Activated T-helper 2 cell treated with anti-CD3 and anti-CD28 coated beads, Interferon-gamma antibody, Interleukin-2, Interleukin-4, amounts not matched to agents 10 μg/mL and 5 μg/mL and 100 μg/mL, durations not matched to agents 14 hours and 24 hours and 36 hours (primary cell): Measurements from ENCODE around the gene PYHIN1. TPM values are rescaled to one million over a fixed set of nuclear protein-coding genes. Genes with fewer than 3 reads are reported as not detected.

Experiments
- DNase-seq: peaks from one replicate; pipeline ENCODE4 v3.0.0; 2021; ENCODE audit warnings: low spot score
- H3K27ac Mint-ChIP-seq: one replicate; pipeline ENCODE4 v1.8.0; 2021; ENCODE audit warnings: mixed read lengths
- H3K27me3 Mint-ChIP-seq: one replicate; pipeline ENCODE4 v1.8.0; 2021; ENCODE audit warnings: low read depth, mixed read lengths
- H3K36me3 Mint-ChIP-seq: one replicate; pipeline ENCODE4 v1.8.0; 2021; ENCODE audit warnings: low read depth, mixed read lengths
- H3K4me1 Mint-ChIP-seq: one replicate; pipeline ENCODE4 v1.8.0; 2021; ENCODE audit warnings: low read depth, mixed read lengths
- H3K4me3 Mint-ChIP-seq: one replicate; pipeline ENCODE4 v1.8.0; 2021; ENCODE audit warnings: low read depth, mild to moderate bottlenecking, moderate library complexity, mixed read lengths
- H3K9me3 Mint-ChIP-seq: one replicate; pipeline ENCODE4 v1.8.0; 2021; ENCODE audit warnings: mixed read lengths
- intact Hi-C: fragments of 100-400 bp; cut with micrococcal nuclease; formaldehyde crosslinking; loops from one replicate; pipeline ENCODE4 v1.15.1; 2023
- total RNA-seq: library from RNA; stranded (reverse); gene quantifications from 2 replicates; pipeline ENCODE4 v1.2.3, GENCODE V29; 2022

Gene PYHIN1
- total RNA-seq, 1 donor from 2014 or later, result 10.0 TPM

DNA sequence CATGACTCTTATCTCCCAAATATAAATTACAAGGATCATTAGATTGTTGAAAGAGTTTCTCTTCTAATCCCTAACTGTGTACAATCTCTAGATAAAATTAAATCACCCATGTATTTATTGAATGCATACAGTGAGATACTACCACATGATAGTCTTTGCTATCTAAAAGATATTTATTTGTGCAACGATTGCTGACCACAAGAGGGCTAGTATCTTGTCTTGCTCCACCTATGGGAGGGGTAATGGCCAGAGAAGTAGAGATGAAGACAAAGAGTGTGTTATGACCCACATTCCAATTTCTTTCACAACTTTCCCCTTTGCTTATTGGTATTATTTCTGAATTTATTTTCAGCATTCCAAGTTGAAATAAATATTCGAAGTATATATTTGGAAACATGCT is 13.7 kb downstream of the PYHIN1 start:
- H3K4me3 Mint-ChIP-seq, result no peak overlapping the region
- DNase-seq, result no peak
- intact Hi-C loops, result no loop called here
- H3K36me3 Mint-ChIP-seq, result peaks cover 74% of the 10 kb centered on the region
- peaks cover 4% of the 10 kb centered on the region for H3K9me3 Mint-ChIP-seq
- H3K4me1 Mint-ChIP-seq, result peaks cover 10% of the 10 kb centered on the region
- H3K27ac Mint-ChIP-seq, result no peak overlapping the region
- H3K27me3 Mint-ChIP-seq, result no peaks in the 10 kb centered on the region

DNA sequence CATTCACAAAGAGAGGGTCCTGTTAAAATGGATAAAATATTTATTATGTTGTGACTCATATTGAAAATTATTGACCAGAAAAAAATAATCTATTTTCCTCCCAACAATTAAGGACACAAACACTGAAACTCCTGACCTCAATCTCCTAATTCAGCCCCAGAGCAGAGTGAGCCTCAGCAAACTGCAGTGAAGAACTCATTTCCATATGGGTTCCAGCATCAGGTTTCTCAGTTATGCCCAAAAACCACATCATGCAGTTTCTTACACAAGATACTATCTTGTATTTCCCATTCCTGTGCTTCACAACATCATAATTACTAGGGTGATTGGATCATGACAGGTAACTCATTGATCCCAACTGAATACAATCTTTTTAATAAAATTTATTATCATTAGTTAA is 15.4 kb downstream of the PYHIN1 start:
- H3K9me3 Mint-ChIP-seq, result peaks cover 4% of the 10 kb centered on the region
- DNase-seq, result no peak
- H3K4me1 Mint-ChIP-seq, result peaks cover 7% of the 10 kb centered on the region
- peaks cover 86% of the 10 kb centered on the region for H3K36me3 Mint-ChIP-seq
- intact Hi-C loops, result no loop called here
- H3K27ac Mint-ChIP-seq, result no peak overlapping the region
- no peaks in the 10 kb centered on the region for H3K27me3 Mint-ChIP-seq
- no peak overlapping the region for H3K4me3 Mint-ChIP-seq

GRCh38 chr1:158951956-158952355 is 20.6 kb downstream of the PYHIN1 start:
- intact Hi-C loops, result no loop called here
- H3K36me3 Mint-ChIP-seq, result peaks cover 59% of the 10 kb centered on the region
- H3K27me3 Mint-ChIP-seq, result no peaks in the 10 kb centered on the region
- no peak overlapping the region for H3K4me3 Mint-ChIP-seq
- peaks cover 11% of the 10 kb centered on the region for H3K9me3 Mint-ChIP-seq
- H3K27ac Mint-ChIP-seq, result no peak overlapping the region
- DNase-seq, result no peak
- H3K4me1 Mint-ChIP-seq, result no peaks in the 10 kb centered on the region

DNA sequence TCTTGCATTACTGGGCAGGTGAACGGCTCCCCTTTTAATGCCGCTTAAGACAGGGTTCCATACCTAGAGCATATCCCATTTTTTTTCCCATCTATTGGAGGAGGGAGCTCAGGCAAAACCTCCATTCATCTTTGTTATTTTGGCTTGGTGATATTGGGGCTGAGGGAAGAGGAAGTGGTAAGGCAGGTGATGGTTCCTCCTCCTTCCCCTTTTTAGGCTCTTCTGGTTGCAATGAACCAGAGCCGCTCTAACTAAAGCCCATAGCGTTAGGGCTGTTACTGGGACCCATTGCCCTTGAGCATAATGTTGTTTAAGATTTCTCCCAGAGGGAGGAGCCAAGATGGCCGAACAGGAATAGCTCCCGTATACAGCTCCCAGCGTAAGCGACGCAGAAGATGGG is 21.1 kb downstream of the PYHIN1 start:
- no peaks in the 10 kb centered on the region for H3K4me1 Mint-ChIP-seq
- intact Hi-C loops, result no loop called here
- no peak for DNase-seq
- H3K27me3 Mint-ChIP-seq, result no peaks in the 10 kb centered on the region
- no peak overlapping the region for H3K4me3 Mint-ChIP-seq
- H3K27ac Mint-ChIP-seq, result no peak overlapping the region
- peaks cover 11% of the 10 kb centered on the region for H3K9me3 Mint-ChIP-seq
- H3K36me3 Mint-ChIP-seq, result peaks cover 54% of the 10 kb centered on the region

- Mint-ChIP-seq H3K27me3 (no peaks in the 10 kb centered on the region), H3K9me3 (peaks cover 17% of the 10 kb centered on the region), H3K27ac (no peak overlapping the region), H3K4me3 (no peak overlapping the region), H3K4me1 (peaks cover 3% of the 10 kb centered on the region), H3K36me3 (peaks cover 63% of the 10 kb centered on the region)
- no peak for DNase-seq
- intact Hi-C loops, result no loop called here
Measured at GRCh38 chr1:158961178-158961577, 29.8 kb downstream of the PYHIN1 start.

GRCh38 chr1:158962983-158963382 is 31.6 kb downstream of the PYHIN1 start:
- intact Hi-C loops, result no loop called here
- Mint-ChIP-seq H3K27ac (no peak overlapping the region), H3K4me1 (peaks cover 6% of the 10 kb centered on the region), H3K27me3 (no peaks in the 10 kb centered on the region), H3K36me3 (peaks cover 76% of the 10 kb centered on the region), H3K4me3 (no peak overlapping the region), H3K9me3 (peaks cover 21% of the 10 kb centered on the region)
- no peak for DNase-seq

GRCh38 chr1:158969166-158969565 is 37.8 kb downstream of the PYHIN1 start:
- Mint-ChIP-seq H3K27ac (peak overlapping the region; percentile 81), H3K27me3 (no peaks in the 10 kb centered on the region), H3K4me3 (no peak overlapping the region), H3K36me3 (peaks cover 39% of the 10 kb centered on the region), H3K9me3 (peaks cover 21% of the 10 kb centered on the region), H3K4me1 (peaks cover 26% of the 10 kb centered on the region)
- intact Hi-C loops, result loop anchor here (1.0 to 2.0 kb wide), 6 partner anchors 26 to 150 kb away; partner anchors contain the start of genes IFI16 and MNDA
- DNase-seq, result no peak

- no peak for DNase-seq
- H3K4me1 Mint-ChIP-seq, result peaks cover 29% of the 10 kb centered on the region
- H3K36me3 Mint-ChIP-seq, result peaks cover 37% of the 10 kb centered on the region
Measured at GRCh38 chr1:158969855-158970254, 38.5 kb downstream of the PYHIN1 start.

GRCh38 chr1:158972841-158973240 is 41.5 kb downstream of the PYHIN1 start:
- no peak overlapping the region for H3K27ac Mint-ChIP-seq
- H3K36me3 Mint-ChIP-seq, result peaks cover 25% of the 10 kb centered on the region
- no peaks in the 10 kb centered on the region for H3K27me3 Mint-ChIP-seq
- no peak overlapping the region for H3K4me3 Mint-ChIP-seq
- no peak for DNase-seq
- intact Hi-C loops, result loop anchor here (2.0 to 10.0 kb wide), 2 partner anchors 174 to 328 kb away; no protein-coding TSS in a partner anchor
- peaks cover 4% of the 10 kb centered on the region for H3K9me3 Mint-ChIP-seq
- peaks cover 33% of the 10 kb centered on the region for H3K4me1 Mint-ChIP-seq

More at GRCh38 chr1:158969855-158970254, 38.5 kb downstream of the PYHIN1 start:
- peak overlapping the region; percentile 81 for H3K27ac Mint-ChIP-seq
- intact Hi-C loops, result loop anchor here (1.0 to 10.0 kb wide), 7 partner anchors 27 to 325 kb away; partner anchors contain the start of genes IFI16 and MNDA
- peaks cover 19% of the 10 kb centered on the region for H3K9me3 Mint-ChIP-seq
- no peaks in the 10 kb centered on the region for H3K27me3 Mint-ChIP-seq
- no peak overlapping the region for H3K4me3 Mint-ChIP-seq

GRCh38 chr1:158976219-158976618 is 44.9 kb downstream of the PYHIN1 start:
- Mint-ChIP-seq H3K27me3 (no peaks in the 10 kb centered on the region), H3K36me3 (peaks cover 32% of the 10 kb centered on the region), H3K4me1 (peaks cover 20% of the 10 kb centered on the region), H3K27ac (no peak overlapping the region), H3K9me3 (peaks cover 6% of the 10 kb centered on the region), H3K4me3 (no peak overlapping the region)
- intact Hi-C loops, result loop anchor here (10.0 kb wide), 1 partner anchor 331 kb away; no protein-coding TSS in a partner anchor
- no peak for DNase-seq

DNA sequence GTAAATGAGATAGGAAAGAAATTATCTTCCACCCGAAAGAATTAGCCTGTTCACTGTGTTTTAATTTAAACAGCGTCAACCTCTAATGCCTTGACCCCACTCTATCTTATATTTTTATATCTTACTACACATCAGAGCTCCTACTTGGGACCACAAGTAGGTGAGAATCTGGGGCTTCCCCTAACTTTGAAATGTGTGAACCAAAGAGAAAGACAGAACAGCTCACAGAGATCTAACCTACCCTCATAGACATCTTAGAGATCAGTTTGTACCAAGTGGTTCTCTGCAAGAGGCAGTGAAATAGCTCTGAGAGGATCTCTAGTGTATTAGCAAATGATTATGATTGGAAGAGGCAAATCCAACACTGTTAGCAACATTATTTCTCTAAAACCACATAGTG is 47.4 kb downstream of the PYHIN1 start:
- peaks cover 25% of the 10 kb centered on the region for H3K9me3 Mint-ChIP-seq
- no peak overlapping the region for H3K27ac Mint-ChIP-seq
- no peak overlapping the region for H3K4me3 Mint-ChIP-seq
- no peak for DNase-seq
- peaks cover 9% of the 10 kb centered on the region for H3K4me1 Mint-ChIP-seq
- peaks cover 3% of the 10 kb centered on the region for H3K27me3 Mint-ChIP-seq
- H3K36me3 Mint-ChIP-seq, result peaks cover 42% of the 10 kb centered on the region
- intact Hi-C loops, result loop anchor here (10.0 kb wide), 1 partner anchor 334 kb away; no protein-coding TSS in a partner anchor

DNA sequence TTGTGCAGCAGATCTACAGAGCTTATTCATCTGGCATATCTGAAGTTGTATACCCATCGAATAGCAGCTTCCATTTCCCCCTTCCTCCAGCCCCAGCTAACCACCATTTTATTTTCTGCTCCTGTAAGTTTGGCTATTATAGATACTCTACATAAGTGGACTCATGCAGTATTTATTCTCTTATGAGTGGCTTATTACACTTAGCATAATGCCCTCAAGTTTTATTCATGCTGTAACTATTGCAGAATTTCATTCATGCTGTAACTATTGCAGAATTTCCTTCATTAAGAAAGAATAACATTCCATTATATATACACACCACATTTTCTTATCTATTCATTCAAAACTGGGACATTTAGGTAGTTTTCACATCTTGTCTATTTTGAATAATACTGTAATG is 47.9 kb downstream of the PYHIN1 start:
- peaks cover 42% of the 10 kb centered on the region for H3K36me3 Mint-ChIP-seq

DNA sequence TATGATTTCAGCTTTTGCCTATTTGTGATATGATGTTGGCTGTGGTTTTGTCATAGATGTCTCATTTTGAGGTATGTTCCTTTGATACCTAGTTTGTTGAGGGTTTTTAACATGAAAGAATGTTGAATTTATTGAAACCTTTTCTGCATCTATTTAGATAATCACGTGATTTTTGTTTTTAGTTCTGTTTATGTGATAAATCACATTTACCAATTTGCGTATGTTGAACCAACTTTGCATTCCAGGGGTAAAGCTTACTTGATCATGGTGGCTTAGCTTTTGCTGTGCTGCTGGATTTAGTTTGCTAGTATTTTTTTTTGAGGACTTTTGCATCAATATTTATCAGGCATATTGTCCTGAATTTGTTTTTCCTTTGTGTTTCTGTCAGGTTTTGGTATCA is 51.9 kb downstream of the PYHIN1 start:
- peaks cover 43% of the 10 kb centered on the region for H3K36me3 Mint-ChIP-seq
- H3K4me3 Mint-ChIP-seq, result no peak overlapping the region
- H3K27me3 Mint-ChIP-seq, result peaks cover 3% of the 10 kb centered on the region
- H3K4me1 Mint-ChIP-seq, result no peaks in the 10 kb centered on the region
- no peak overlapping the region for H3K27ac Mint-ChIP-seq
- peaks cover 42% of the 10 kb centered on the region for H3K9me3 Mint-ChIP-seq
- no peak for DNase-seq
- intact Hi-C loops, result no loop called here

More for the DNA sequence above, 47.9 kb downstream of the PYHIN1 start:
- H3K27me3 Mint-ChIP-seq, result peaks cover 3% of the 10 kb centered on the region
- peaks cover 9% of the 10 kb centered on the region for H3K4me1 Mint-ChIP-seq
- H3K27ac Mint-ChIP-seq, result no peak overlapping the region
- no peak overlapping the region for H3K4me3 Mint-ChIP-seq
- DNase-seq, result no peak
- intact Hi-C loops, result loop anchor here (10.0 kb wide), 1 partner anchor 334 kb away; no protein-coding TSS in a partner anchor
- H3K9me3 Mint-ChIP-seq, result peaks cover 30% of the 10 kb centered on the region
